Suprapubic skin (tissue), 4 donors: Measurements from ENCODE around the gene TNXB.
"Not testable (repeated sequence)": the region's sequence is repeated elsewhere in the genome, so short reads cannot be mapped to it uniquely, and the experiment has no call there.

Experiments used
- EP300 ChIP-seq: sonication (generic); formaldehyde crosslinking; IDR thresholded peaks from one replicate; pipeline ENCODE4 v1.6.1; 2017; ENCODE audit warnings: antibody characterized with exemption
- POLR2AphosphoS5 ChIP-seq, 3 donors: sonication (generic); formaldehyde crosslinking; IDR thresholded peaks; one replicate each; pipeline ENCODE4 v1.6.1; 2017; ENCODE audit warnings: antibody characterized with exemption in 3 of 3

GRCh38 chr6:32008037-32008436 lies 101.1 kb downstream of the TNXB start:
- not testable (repeated sequence) for TF ChIP-seq POLR2AphosphoS5 (IDR thresholded peaks at IDR 0.05); EP300
